GM19452 (cell line): ENCODE results near the gene ENTPD6.
"Not testable (repeated sequence)": the region's sequence is repeated elsewhere in the genome, so short reads cannot be mapped to it uniquely, and the experiment has no call there.

ENCODE experiments used
- ATAC-seq: cut with Tn5 transposase; IDR thresholded peaks from one replicate; pipeline ENCODE4 v1.9.1; 2021; ENCODE audit not compliant: unreplicated experiment

The ENTPD6 gene

DNA sequence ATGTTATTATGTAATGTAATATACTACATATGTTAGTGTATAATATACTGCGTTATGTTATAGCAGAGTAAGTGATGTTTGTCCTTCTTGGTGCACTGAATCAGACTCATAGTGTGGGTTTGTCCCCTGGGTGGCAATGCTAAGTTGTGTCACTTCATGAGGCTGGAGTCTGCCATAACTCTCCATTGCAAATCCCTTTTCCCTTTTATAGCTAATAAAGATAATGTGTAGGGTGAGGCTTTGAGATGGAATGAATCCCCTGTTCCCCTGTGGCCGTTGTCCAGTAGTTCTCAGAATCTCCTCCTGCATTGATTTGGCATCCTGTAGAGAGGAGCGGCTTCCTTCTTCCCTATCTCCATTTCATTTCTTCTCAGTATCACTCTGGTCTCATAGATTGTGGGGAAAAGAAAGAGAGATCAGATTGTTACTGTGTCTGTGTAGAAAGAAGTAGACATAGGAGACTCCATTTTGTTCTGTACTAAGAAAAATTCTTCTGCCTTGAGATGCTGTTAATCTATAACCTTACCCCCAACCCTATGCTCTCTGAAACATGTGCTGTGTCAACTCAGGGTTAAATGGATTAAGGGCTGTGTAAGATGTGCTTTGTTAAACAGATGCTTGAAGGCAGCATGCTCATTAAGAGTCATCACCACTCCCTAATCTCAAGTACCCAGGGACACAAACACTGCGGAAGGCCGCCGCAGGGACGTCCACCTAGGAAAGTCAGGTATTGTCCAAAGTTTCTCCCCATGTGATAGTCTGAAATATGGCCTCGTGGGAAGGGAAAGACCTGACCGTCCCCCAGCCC is 45.5 kb downstream of the ENTPD6 start:
- ATAC-seq, result not testable (repeated sequence)

DNA sequence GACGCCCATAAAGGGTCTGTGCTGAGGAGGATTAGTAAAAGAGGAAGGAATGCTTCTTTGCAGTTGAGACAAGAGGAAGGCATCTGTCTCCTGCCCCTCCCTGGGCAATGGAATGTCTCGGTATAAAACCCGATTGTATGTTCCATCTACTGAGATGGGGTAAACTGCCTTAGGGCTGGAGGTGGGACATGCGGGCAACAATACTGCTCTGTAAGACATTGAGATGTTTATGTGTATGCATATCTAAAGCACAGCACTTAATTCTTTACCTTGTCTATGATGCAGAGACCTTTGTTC is 46.1 kb downstream of the ENTPD6 start:
- ATAC-seq, result not testable (repeated sequence)

DNA sequence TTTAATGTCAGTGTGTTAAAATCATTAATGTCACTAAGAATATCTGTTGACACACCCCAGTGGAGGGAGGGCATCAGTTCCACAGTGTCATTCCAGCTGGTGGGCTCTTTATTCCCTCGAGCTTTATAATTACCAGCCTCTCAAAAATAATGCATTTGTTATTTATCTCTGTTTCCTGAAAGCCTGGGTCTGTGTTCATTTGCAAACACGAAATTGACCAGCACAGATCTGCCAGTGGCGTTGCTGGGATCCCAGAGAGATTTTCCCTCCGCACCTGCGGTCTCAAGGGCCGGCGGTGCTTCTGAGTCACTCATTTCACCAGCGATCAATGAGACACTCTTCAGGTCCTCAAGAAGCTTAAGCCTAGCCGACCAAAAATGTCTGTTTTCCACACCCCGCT is 46.7 kb downstream of the ENTPD6 start:
- ATAC-seq, result no peak

DNA sequence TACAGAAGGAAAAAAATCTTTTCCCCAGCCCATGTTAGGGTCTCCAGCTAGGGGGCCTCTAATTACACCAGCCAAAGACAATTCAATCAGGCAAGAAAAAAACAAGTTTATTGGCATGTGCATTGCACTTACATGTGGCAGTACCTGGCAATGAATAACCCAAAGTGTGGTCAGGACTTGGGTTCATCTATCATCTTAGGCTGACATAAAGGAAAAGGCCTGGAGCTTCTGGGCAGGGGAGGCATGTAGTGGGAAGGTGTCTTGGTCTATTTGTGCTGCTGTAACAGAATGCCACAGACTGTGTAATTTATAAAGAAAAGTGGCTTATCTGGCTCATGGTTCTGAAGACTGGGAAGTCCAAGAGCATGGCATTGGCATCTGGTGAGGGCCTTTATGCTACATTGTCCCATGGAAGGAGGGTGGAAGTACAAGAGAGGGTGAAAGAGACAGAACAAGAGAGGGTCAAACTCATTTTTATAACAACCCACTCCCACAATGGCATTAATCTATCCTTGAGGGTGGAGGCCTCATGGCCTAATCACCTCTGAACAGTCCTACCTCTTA is 48.0 kb downstream of the ENTPD6 start:
- no peak for ATAC-seq

DNA sequence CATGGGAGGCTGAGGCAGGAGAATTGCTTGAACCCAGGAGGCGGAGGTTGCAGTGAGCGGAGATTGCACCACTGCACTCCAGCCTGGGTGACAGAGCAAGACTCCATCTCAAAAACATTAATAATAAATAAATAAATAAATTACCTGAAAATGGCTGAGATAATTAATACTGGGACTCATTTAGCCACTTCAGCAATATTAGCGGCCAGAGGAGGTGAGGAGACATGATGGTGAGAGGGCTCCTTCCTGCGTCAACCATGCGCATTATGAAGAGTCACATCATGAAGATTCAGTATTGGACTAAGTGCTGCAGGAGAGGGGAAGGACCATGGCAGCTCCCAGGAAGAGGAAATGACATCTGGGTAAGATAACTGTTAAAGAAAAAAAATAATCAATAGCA is 49.5 kb downstream of the ENTPD6 start:
- no peak for ATAC-seq

DNA sequence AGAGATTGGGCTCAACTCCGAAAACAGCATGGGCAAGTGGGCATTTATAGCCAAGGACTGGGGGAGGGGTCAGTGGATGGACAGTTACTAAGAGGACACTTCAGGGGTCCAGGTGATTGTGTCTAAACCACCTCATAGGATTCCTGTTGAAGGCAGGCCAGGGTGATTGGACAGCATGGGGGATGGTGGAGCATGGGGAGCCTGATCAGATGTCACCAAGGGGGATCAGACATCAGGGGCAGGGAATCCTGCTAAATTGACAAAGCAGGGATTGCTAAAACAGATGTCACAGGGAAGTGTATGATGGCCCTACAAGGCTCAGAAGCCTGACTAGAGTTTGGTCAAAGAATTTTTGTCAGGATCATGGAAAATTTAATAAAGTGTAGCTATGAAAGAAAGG is 49.9 kb downstream of the ENTPD6 start:
- ATAC-seq, result no peak

DNA sequence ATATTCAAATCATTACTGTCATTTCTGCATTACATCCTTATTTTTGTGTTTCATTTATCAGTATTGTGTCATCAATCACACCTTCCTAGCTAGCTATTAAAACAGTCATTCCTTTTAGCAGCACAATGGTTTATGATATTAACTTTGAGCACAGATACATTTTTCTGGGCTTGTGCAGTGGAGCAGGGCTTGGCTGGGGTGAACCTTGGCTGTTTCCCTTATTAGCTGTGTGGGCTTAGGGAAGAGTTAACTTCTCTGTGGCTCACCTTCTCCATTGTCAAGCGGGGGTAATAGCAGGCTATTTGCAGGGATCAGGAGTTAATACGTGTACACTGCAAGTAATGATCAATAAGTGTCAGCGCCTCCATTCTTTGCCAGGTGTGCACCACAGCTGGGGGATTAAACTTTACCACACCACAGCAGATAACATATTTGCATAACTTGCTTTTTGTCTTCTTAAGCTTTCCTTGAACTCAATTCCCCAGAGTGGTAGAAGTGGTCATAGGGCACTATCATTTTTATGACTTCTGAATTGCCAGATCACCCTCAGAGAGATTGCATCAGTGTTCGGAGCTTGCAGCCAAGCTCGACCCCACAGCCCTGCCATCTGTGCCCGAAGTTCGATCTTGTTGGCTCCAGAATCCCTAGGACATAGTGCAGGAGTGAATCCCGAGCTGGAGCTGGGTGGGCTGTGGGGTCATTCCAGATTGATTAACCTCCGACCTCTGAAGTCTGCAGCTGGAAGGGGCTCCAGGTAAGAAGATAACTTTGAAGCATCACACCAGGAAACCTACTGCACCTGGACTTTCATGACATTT is 50.9 kb downstream of the ENTPD6 start:
- no peak for ATAC-seq

DNA sequence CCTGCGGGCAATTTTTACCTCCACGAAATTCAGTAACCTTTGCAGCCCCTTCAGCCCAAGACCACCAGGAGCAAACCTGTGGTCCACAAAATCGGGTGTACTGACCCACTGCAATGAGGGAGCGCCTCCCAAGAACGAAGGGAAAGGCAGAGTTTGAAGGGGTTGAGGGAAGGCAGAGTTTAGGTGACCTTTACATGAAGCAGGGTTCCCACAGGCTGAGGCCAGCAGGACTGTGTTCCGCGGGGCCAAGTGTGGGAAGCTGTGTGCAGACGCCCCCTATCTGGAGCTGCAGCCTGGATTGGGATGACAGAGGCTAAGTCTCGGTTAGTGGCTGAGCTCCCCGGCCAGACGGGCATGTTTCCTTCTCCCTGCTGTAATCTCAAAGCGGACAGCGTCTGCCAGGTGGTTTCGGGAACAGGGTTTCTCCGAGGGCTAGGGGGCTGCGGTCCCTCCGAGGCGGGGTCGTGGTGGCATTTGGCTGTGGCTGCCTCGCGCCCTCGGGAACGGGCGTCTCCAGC is 51.5 kb downstream of the ENTPD6 start:
- no peak for ATAC-seq

DNA sequence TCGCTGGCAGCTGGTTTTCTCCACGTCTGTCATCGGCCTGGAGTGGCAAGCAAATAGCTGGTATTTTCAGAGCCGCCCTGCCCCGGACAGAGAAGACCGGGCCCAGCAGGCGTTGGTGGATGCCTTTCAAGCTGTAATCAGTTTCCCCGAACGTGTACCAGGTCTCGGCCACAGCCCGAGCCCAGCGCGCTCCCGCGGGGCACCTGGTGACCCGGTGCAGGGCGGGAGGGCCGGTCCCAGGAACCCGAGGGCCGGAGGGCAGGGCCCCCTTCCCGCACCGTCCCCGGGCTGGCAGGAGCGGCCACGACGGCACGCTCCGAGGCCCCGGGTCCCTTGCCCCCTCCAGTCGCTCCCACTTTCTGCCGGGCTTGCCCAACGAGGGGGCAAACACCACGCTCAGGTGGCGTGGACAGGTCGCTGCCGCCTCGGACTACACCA is 52.0 kb downstream of the ENTPD6 start:
- ATAC-seq, result peak; percentile 27

DNA sequence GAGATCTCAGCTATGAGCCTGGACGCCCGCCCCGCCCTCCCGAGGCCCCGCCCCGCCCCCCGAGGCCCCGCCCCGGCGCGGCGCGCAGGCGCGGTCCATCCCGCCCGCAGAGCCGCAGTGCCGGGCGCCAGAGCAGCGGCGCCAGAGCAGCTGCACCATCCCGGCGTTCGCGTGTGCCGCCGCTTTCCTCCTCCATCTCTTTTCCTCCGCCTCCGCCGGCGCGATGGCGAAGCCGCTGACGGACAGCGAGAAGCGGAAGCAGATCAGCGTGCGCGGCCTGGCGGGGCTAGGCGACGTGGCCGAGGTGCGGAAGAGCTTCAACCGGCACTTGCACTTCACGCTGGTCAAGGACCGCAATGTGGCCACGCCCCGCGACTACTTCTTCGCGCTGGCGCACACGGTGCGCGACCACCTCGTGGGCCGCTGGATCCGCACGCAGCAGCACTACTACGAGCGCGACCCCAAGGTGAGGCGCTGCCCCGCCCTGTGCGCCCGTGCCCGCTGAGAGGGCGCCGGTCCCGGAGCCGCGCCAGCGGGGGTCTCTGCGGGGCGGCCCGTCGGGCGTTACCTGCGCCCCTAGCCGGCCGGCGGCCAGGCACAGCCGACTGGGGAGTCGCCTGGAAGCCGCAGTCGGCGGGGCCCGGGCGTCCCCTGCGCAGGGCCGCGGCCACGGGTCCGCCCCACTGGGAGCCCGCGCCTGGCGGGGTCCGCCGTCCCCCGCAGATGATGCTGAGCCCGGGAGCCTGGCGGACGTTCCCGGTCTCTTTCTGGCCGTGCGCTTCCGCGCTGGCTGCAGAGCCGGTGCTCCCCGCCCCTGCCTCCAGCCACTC is 52.7 kb downstream of the ENTPD6 start, which contains the start of gene PYGB:
Gene PYGB, plus strand, starts transcription at position 130 of the 830 bp plus-strand sequence. Its CDS starts 94 bp downstream, at position 224.
- ATAC-seq, result peak; percentile 67

DNA sequence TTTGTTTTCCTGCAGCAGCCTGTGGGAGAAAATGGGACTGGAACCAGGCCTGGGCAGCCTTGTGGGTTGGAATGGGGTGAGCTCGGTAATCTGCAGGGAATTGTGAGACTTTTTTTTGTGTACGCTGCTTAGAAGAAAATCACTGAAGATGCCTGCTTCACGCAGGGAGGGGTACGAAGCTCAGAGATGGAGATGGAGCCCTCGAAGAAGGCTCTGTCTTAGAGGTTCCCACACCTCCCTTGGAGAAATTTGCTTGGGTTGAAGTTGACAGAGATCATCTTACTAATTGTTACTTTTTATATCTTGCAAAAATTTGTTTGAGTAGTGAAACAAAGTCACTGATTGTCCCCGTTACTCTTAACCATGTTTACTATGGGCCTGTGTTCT is 53.3 kb downstream of the ENTPD6 start:
- ATAC-seq, result no peak

DNA sequence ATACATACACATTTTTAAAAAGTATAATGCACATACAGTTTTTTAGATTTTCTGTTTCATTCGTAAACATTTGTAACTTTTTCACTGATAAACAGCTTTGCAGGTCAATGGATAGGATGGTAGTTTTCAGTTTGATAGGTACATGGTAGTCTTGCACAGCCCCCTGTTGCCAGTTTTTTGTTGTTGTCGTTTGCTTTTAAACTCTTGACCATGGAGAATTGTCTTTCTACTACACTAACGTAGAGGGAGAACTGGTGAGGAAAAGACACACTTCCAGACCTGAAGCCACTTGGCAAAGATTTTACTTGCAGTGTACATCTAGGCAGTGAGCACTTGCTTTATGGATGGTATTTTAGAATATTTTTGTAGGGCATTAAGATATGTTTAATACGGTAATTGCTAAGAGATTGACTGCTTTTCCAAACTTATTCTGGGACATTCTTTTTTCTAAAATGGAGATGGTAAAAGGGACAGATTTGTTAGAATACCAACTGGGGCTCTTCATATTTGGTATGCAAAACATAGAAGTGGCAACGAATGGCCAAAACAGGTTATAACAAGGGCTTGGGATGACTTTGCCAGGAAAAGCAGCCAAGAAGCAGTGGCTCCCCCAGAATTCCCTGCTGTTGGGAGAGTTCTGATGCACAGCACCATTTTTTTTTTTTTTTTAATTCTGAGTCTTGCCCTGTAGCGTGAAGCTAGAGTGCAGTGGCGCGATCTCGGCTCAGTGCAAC is 53.9 kb downstream of the ENTPD6 start:
- no peak for ATAC-seq

DNA sequence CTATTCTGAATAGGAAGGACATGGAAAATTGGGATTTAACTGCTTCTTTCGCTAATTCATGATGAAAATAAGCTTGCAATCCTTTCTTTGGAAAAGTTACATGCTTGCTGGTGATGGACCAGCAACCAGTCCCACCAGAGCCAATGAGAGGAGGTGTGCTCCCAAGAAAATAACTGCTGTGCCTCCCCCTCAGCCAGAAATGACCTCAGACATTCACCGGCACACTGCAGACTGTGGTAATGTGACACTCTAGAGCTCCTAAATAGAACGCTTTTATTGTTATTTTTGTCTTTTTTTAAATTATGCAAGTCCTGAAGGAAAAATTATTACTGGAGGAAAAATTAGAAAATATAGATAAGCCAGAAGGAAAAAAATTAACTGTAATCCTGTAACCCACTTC is 55.0 kb downstream of the ENTPD6 start:
- no peak for ATAC-seq

DNA sequence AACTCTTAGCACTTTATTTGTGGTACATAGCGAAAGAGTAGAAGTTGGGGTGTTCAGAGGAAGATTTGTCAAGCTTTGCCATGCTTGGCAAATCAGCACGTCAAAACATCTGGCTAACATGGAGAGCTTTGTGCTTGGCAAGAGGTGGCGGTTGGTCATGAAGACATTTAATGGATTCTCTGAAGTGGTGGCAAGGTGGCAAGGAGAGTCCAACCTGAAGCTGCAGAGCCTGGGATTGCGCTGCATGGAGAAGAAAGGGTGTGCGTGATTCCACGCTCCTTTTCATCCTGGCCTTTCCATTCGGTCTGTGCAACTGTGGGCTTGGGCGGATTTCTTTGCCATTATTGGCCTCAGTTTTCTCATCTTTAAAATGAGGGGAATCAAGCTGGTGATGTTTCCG is 55.5 kb downstream of the ENTPD6 start:
- no peak for ATAC-seq

DNA sequence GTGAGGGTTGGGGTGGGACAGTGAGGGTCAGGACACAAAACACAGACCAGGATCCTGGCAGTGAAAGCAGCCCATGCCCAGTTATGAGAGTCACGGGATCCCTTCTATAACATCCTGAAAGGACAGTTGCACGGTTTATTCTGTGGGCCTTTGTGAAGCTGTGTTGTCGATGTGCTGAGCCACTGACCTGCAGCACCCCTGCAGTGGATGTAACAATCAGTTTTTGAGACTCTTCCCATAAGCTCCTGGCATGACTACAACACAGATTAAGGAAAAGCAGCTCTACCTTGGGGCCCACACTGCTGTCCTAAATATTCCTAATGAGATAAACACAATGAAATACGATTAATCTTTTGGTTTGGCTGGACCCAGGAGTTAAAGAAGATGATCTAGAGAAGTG is 56.0 kb downstream of the ENTPD6 start:
- ATAC-seq, result no peak

DNA sequence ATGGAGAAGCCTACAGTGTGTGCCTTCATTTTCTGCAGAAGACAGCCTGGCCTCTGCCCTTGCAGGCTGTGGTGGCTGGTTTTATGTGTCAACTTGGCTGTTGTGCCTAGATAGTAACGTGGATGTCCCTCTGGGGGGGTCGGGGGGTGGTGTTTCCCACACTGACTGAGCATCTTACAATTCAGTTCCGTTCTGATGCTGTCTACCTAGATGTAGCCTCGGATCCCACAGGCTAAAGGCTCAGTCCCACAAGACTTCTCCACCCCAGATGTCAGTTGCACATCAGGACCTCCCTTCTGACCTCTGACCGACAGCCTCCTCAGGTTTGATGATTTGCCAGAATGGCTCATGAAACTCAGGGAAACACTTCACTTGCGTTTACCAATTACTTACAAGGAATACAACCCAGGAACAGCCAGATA is 56.7 kb downstream of the ENTPD6 start:
- no peak for ATAC-seq

DNA sequence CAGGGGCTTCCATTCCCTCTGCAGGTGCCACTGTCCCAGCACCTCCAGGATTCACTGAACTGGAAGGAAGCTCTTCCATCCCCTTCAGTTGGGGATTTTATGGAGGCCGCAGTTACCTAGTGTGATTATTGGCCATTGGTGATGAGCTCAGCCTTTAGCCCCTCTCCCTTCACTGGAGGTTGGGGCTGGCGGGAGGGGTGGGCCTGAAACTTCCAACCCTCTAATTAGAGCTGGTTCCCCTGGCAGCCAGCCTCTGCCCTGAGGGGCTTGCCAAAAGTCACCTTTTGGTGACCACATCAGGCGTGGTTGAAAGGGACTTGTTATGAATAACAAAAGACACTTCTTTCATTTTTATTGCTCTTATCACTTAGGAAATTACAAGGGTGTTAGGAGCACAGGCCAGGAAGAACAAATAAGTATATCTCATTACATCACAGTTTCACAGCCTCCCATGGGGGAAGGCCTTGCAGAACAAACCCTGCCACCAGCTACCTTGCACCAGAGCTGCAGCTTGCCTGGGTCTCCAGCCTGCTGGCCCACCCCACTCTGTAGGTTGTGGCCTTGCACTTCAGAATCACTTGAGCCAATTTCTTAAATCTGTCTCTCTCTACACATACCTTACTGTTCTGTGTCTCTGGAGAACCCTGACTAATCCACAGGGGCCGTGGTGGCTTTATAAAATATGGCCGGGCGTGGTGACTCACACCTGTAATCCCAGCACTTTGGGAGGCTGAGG is 57.3 kb downstream of the ENTPD6 start:
- ATAC-seq, result no peak

DNA sequence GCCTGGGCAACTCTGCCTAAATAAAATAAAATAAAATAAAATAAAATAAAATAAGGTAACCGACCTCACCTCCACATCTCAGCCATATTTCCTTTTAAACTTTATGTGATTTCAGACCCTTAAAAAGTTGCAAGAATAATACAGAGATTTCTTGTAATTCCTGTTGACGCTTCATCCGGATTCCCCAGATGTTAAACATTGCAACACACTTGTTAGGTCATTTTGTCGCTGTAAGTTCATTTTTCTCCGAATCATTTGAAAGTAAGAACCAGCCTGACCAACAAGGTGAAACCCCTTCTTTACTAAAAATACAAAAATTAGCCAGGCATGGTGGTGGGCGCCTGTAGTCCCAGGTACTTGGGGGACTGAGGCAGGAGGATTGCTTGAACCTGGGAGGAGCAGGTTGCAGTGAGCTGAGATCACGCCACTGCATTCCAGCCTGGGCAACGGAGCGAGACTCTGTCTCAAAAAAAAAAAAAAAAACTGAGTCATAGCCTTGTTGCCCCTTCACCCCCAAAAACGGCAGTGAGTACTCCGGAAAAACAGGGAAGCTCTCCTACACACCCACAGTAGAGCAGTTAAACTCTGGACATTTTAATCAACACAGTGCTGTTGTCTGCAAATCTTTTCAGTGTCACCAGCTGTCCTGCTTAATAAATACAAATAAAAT is 58.2 kb downstream of the ENTPD6 start:
- no peak for ATAC-seq

DNA sequence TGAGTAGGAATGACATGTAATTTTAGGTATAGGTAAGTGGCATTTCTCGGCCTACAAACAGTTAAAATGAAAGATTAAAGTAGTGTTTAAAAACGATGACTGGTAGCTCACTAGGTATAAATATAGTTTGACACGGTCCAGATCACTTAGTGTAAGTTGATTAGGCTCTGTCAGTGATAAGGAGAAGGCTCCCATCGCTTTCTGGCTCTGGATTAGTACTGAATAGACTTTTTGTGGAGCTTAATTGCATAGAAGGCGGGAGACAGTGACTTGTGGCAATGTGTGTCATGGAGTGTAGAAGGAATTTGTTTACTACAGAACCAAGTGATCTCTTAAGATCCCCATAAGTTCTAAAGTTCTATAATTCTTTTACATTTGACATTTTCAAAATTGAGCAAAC is 59.1 kb downstream of the ENTPD6 start:
- ATAC-seq, result no peak
